GM15510 (cell line): ENCODE measurements around the gene PTPRD.

Experiments
- POLR2A ChIP-seq: IDR thresholded peaks from 3 replicates; pipeline ENCODE4 v1.6.1; 2011; ENCODE audit warnings: borderline replicate concordance; ENCODE audit not compliant: insufficient read length; ENCODE audit errors: extremely low read depth

Gene PTPRD

DNA sequence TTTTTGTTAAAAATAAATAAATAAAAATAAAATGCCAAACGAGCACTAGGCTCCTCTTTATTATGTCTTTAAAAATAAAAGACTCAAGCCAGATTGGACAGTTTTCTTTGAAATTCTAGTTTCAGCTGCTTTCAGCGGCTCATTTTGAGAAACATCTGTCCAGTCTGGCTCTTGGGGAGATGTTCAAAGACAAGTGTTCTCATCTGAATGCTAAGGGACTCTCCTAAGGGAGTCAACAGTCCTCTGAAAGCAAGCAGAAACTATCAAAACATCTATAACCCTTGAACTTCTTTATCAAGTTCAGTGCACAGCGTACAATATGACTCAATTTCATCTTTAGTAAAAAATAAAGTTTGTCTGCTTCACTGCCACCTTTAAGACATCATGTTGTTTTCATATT lies 1927.0 kb downstream of the PTPRD start:
- no peak for TF ChIP-seq POLR2A

- no peak for TF ChIP-seq POLR2A
Observed at GRCh38 chr9:8684978-8685708, 1927.7 kb downstream of the PTPRD start.

GRCh38 chr9:8683496-8683895 lies 1929.3 kb downstream of the PTPRD start:
- no peak for TF ChIP-seq POLR2A

DNA sequence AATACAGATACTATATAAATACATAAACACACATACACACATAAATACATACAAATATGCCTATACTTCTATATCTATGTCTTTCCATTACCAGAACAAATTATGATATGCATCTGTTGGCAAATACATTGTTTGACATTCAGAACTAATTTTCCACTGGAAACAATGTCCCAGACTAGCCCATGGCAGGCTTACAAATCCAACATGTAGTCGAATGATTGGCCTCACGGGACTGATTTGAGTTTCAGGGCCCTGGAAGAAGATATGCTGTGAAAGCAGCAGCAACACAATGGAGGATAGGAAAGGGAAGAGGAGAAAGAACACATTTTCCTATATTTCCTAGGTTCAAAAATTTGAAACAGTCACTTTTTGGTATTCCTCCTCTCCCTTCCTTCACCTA lies 1932.1 kb downstream of the PTPRD start:
- TF ChIP-seq POLR2A: no peak

DNA sequence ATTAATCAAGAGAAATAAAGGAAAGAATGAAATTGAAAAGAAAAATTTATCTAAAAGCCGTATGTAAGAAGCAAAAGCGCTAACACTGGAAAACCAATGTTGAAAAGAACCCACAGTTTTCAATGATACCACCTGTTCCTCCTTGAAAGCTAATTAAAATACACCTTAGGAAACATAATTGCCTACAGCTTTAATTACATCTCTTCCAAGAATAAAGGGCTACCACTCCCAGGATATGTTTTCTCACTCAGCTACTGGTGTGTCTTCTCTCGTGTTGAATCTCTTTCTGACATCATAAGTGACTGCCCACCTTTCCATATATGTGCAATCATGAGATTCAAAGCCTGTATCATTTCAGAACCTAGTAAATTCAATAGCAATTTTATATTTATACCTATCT lies 1932.6 kb downstream of the PTPRD start:
- TF ChIP-seq POLR2A: no peak

- no peak for TF ChIP-seq POLR2A
Observed at GRCh38 chr9:8679371-8679822, 1933.4 kb downstream of the PTPRD start.

DNA sequence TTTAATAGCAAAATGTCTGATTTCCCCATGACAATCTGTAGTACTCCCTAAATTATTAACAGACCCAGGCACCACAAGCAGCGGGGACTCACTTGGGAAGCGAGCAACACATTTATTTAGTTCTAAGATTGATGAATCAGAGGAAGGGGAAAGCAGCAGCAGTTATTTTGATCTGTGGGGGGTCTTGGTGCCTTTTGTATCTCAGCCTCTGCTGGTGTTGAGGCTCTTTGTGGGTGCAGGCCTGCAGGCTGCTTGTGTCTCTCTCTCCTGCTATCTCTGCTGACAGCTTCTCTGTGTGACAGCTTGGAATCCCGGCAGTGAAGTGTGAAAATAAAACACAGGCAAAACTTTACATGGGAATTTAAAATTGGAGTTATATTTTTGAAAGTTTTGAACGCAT lies 1935.1 kb downstream of the PTPRD start:
- TF ChIP-seq POLR2A: no peak

GRCh38 chr9:8674536-8674935 lies 1938.3 kb downstream of the PTPRD start:
- no peak for TF ChIP-seq POLR2A

DNA sequence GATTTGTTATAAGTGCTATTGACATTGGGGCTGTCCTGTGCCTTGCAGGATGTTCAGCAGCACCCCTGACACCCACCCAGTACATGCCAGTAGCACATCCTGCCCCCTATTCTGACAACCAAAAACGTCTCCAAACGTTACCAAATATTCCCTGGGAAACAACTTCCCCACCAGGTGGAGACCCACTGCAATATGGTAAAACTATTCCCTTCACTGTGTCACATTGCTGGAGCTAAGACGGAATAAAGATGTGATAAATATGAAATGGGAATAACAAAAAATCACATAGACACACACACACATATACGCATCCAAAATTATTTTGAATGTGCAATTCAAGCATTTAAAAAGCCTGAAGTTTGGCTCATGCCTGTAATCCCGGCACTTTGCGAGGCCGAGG lies 1939.0 kb downstream of the PTPRD start:
- no peak for TF ChIP-seq POLR2A

DNA sequence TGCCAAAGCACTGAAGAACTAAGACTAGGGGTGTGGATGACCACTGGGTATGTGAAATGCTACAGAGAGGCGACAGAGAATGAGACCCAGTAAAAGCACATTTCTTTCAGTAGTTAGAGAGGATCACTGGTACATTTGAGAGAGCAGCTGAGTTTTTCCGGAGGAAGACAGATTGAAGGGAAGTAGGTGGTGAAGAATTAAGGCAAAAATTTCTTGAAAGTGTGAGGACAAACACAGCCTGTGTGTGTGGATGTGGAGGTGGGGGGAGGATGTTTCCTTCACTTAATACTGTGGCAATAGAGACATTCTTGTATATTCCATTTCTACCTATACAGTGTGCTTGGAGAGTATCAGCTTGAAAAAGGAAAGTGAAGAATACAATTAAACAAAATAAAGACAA lies 1942.1 kb downstream of the PTPRD start:
- no peak for TF ChIP-seq POLR2A

DNA sequence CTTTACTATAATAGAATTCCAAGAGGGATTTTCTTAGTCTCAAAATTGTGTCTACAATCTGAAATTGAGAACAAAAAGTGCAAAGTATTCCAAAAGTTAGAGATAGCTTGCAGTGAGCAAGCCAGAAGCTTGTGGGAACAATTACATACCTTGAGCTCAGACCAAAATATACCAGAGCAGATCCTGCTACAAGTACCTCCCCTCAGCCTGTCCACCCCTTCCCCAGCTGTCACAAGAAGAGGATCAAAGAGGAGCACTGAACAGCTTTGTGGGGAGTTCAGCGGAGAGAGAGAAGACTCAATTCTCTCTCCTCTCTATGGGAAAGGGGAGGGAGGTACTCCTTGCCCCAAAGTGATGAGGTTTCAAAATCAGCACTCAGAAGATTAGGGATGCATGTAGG lies 1944.1 kb downstream of the PTPRD start:
- TF ChIP-seq POLR2A: no peak

- no peak for TF ChIP-seq POLR2A
Observed at GRCh38 chr9:8668231-8668630, 1944.6 kb downstream of the PTPRD start.

DNA sequence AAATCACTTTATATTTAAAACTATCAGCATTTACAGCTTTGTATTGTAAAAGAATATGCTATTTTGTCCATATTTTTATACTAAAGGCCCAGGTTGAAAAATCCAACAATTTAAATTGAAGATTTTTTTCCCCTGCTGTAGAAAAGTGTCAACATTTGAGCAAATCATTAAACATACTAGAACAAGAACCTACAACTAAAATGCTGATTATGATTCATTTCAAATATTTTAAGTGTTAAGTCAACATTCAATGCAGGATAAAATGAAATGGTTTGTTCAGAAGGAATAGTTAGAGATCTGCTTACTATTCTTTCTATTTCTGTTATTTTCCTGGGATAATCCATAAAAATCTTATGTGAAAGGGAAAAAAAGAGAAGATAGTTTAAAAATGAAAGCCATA lies 1946.7 kb downstream of the PTPRD start:
- TF ChIP-seq POLR2A: no peak

GRCh38 chr9:8660383-8660782 lies 1952.4 kb downstream of the PTPRD start:
- TF ChIP-seq POLR2A: no peak

DNA sequence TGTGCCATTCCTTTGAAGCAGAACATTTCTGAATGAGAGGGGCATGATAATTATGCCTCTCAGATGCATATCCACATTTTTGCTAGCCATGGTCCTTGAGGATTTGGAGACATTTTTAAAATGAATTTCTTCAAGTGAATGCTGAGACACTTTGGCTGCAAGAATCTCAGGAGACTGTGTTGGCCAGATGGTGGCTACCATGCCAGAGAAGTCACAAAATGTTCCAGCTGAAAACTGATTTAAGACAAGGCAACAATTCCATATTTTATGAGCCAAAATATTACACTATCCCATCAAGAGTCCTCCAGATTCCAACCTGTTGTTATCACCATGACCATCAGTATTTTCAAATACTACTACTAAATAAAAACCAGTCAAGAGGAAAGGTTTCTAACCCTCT lies 1953.7 kb downstream of the PTPRD start:
- no peak for TF ChIP-seq POLR2A

- no peak for TF ChIP-seq POLR2A
Observed at GRCh38 chr9:8655071-8655470, 1957.7 kb downstream of the PTPRD start.

- TF ChIP-seq POLR2A: no peak
Observed at GRCh38 chr9:8653855-8654254, 1958.9 kb downstream of the PTPRD start.
